Neural progenitor cell (in vitro differentiated cells): ENCODE measurements around the gene USP32. TPM values are rescaled to one million over a fixed set of nuclear protein-coding genes. Genes with fewer than 3 reads are reported as not detected.

Experiments used
- DNase-seq: peaks from one replicate; pipeline ENCODE4 v3.0.0-alpha.2; 2016; ENCODE audit warnings: low spot score
- H2AFZ ChIP-seq: fragments of 200-600 bp; sonication (generic); replicated peaks from 2 replicates; pipeline ENCODE4 v1.6.1; 2016; ENCODE audit warnings: antibody characterized with exemption
- H3F3A ChIP-seq: fragments of 200-600 bp; sonication (generic); 2 replicates; pipeline ENCODE4 v1.6.1; 2016; ENCODE audit warnings: antibody characterized with exemption, low read depth
- H3K27ac ChIP-seq: fragments of 200-600 bp; sonication (generic); 2 replicates; pipeline ENCODE4 v1.5.1; 2016; ENCODE audit warnings: mild to moderate bottlenecking
- H3K27me3 ChIP-seq: fragments of 200-600 bp; sonication (generic); 2 replicates; pipeline ENCODE4 v1.6.1; 2016; ENCODE audit warnings: mild to moderate bottlenecking, moderate library complexity
- H3K36me3 ChIP-seq: fragments of 200-600 bp; sonication (generic); 2 replicates; pipeline ENCODE4 v1.5.1; 2016
- H3K4me1 ChIP-seq: fragments of 200-600 bp; sonication (generic); 2 replicates; pipeline ENCODE4 v1.6.1; 2016; ENCODE audit warnings: mixed run types
- H3K4me2 ChIP-seq: fragments of 200-600 bp; sonication (generic); 2 replicates; pipeline ENCODE4 v1.6.1; 2016
- H3K4me3 ChIP-seq: fragments of 200-600 bp; sonication (generic); 2 replicates; pipeline ENCODE4 v1.5.1; 2016
- H3K79me2 ChIP-seq: fragments of 200-600 bp; sonication (generic); 2 replicates; pipeline ENCODE4 v1.6.1; 2016; ENCODE audit warnings: low read depth
- H3K9ac ChIP-seq: fragments of 200-600 bp; sonication (generic); 2 replicates; pipeline ENCODE4 v1.6.1; 2016
- H3K9me3 ChIP-seq: fragments of 200-600 bp; sonication (generic); 2 replicates; pipeline ENCODE4 v1.5.1; 2016; ENCODE audit warnings: low read depth
- H4K20me1 ChIP-seq: fragments of 200-600 bp; sonication (generic); 2 replicates; pipeline ENCODE4 v1.6.1; 2016; ENCODE audit warnings: low read depth
- H3K27ac Mint-ChIP-seq: 3 replicates; pipeline ENCODE4 v1.8.0; 2021; ENCODE audit warnings: mixed read lengths
- H3K27me3 Mint-ChIP-seq: 2 replicates; pipeline ENCODE4 v1.8.0; 2022; ENCODE audit warnings: low read depth, mild to moderate bottlenecking, inconsistent platforms, moderate library complexity, mixed read lengths; ENCODE audit not compliant: insufficient read depth
- H3K36me3 Mint-ChIP-seq: 3 replicates; pipeline ENCODE4 v1.8.0; 2021; ENCODE audit warnings: mixed read lengths
- H3K4me1 Mint-ChIP-seq: 3 replicates; pipeline ENCODE4 v1.8.0; 2021; ENCODE audit warnings: mixed read lengths
- H3K4me3 Mint-ChIP-seq: 3 replicates; pipeline ENCODE4 v1.8.0; 2021; ENCODE audit warnings: mild to moderate bottlenecking, moderate library complexity, mixed read lengths
- H3K9me3 Mint-ChIP-seq: 3 replicates; pipeline ENCODE4 v1.8.0; 2020; ENCODE audit warnings: mixed read lengths
- CTCF ChIP-seq: fragments of 200-600 bp; sonication (generic); IDR thresholded peaks from 2 replicates; pipeline ENCODE4 v1.5.1; 2017; ENCODE audit warnings: antibody characterized with exemption, mild to moderate bottlenecking
- EZH2 ChIP-seq: fragments of 200-600 bp; sonication (generic); IDR thresholded peaks from 2 replicates; pipeline ENCODE4 v1.6.1; 2017; ENCODE audit warnings: antibody characterized with exemption, mild to moderate bottlenecking, moderate library complexity
- EZH2phosphoT487 ChIP-seq: fragments of 200-600 bp; sonication (generic); IDR thresholded peaks from 2 replicates; pipeline ENCODE4 v1.6.1; 2017; ENCODE audit warnings: antibody characterized with exemption
- total RNA-seq: library from RNA; depleted of rRNA; stranded (reverse); fragments of >200 nt; gene quantifications from 2 replicates; pipeline ENCODE4 v1.2.3, GENCODE V29; 2015; ENCODE audit warnings: low replicate concordance

Gene USP32
- total RNA-seq, 1 donor from 2014 or later, result 45.0 TPM

- Mint-ChIP-seq H3K36me3 (peaks cover 15% of the 10 kb centered on the region), H3K27me3 (peaks cover under 1% of the 10 kb centered on the region), H3K27ac (no peak overlapping the region), H3K4me3 (no peak overlapping the region), H3K9me3 (peaks cover 13% of the 10 kb centered on the region), H3K4me1 (peaks cover 5% of the 10 kb centered on the region)
- no peak overlapping the region for H3K4me2 ChIP-seq
- no peaks in the 10 kb centered on the region for H3K79me2 ChIP-seq
- H3K27me3 ChIP-seq, result no peaks in the 10 kb centered on the region
- no peak overlapping the region for H3K4me3 ChIP-seq
- H3K36me3 ChIP-seq, result peaks cover 16% of the 10 kb centered on the region
- H3K27ac ChIP-seq, result no peak overlapping the region
- no peak for TF ChIP-seq EZH2
- no peak for TF ChIP-seq CTCF
- no peak for TF ChIP-seq EZH2phosphoT487
- H3K9me3 ChIP-seq, result no peaks in the 10 kb centered on the region
- no peak for DNase-seq
- H2AFZ ChIP-seq, result no peak overlapping the region
- H4K20me1 ChIP-seq, result no peaks in the 10 kb centered on the region
- peaks cover 14% of the 10 kb centered on the region for H3K4me1 ChIP-seq
- H3F3A ChIP-seq, result peaks cover 15% of the 10 kb centered on the region
- H3K9ac ChIP-seq, result no peak overlapping the region
These were observed 139.5 kb downstream of the USP32 start for GRCh38 chr17:60252459-60252858.

- H2AFZ ChIP-seq, result no peak overlapping the region
- no peak overlapping the region for H3K27ac Mint-ChIP-seq
- H3K36me3 Mint-ChIP-seq, result peaks cover 15% of the 10 kb centered on the region
- TF ChIP-seq CTCF (no peak), EZH2 (no peak), EZH2phosphoT487 (no peak)
- H3K4me3 Mint-ChIP-seq, result no peak overlapping the region
- no peak overlapping the region for H3K4me3 ChIP-seq
- H3K9me3 ChIP-seq, result no peaks in the 10 kb centered on the region
- no peaks in the 10 kb centered on the region for H3K27me3 ChIP-seq
- H3K9ac ChIP-seq, result no peak overlapping the region
- peaks cover 15% of the 10 kb centered on the region for H3F3A ChIP-seq
- peaks cover 14% of the 10 kb centered on the region for H3K9me3 Mint-ChIP-seq
- DNase-seq, result peak; percentile 5
- H3K79me2 ChIP-seq, result no peaks in the 10 kb centered on the region
- peaks cover 14% of the 10 kb centered on the region for H3K4me1 ChIP-seq
- no peak overlapping the region for H3K4me2 ChIP-seq
- peak overlapping the region; percentile 90 for H3K27ac ChIP-seq
- H3K4me1 Mint-ChIP-seq, result no peaks in the 10 kb centered on the region
- peaks cover 16% of the 10 kb centered on the region for H3K36me3 ChIP-seq
- H4K20me1 ChIP-seq, result no peaks in the 10 kb centered on the region
- H3K27me3 Mint-ChIP-seq, result peaks cover 2% of the 10 kb centered on the region
These were observed 142.6 kb downstream of the USP32 start for GRCh38 chr17:60249290-60249826.

GRCh38 chr17:60248618-60249289 is 143.2 kb downstream of the USP32 start:
- Histone ChIP-seq H3K27ac (peak overlapping the region; percentile 90), H4K20me1 (no peaks in the 10 kb centered on the region), H3K9me3 (no peaks in the 10 kb centered on the region), H3F3A (peaks cover 15% of the 10 kb centered on the region), H3K4me3 (no peak overlapping the region), H2AFZ (no peak overlapping the region), H3K79me2 (no peaks in the 10 kb centered on the region), H3K4me1 (peaks cover 14% of the 10 kb centered on the region), H3K27me3 (no peaks in the 10 kb centered on the region), H3K9ac (no peak overlapping the region), H3K36me3 (peaks cover 16% of the 10 kb centered on the region), H3K4me2 (no peak overlapping the region)
- Mint-ChIP-seq H3K36me3 (peaks cover 15% of the 10 kb centered on the region), H3K27ac (no peak overlapping the region), H3K4me1 (no peaks in the 10 kb centered on the region), H3K4me3 (no peak overlapping the region), H3K9me3 (peaks cover 14% of the 10 kb centered on the region), H3K27me3 (peaks cover 2% of the 10 kb centered on the region)
- DNase-seq, result no peak
- TF ChIP-seq CTCF (no peak), EZH2phosphoT487 (no peak), EZH2 (no peak)
